ENCODE measurements around the gene RND2.

Gene RND2

GRCh38 chr17:42989141-42989540 lies 35.9 kb upstream of the RND2 start:
- H3K4me2 ChIP-seq (ENCODE audit: low read length, poor library complexity, severe bottlenecking) = no peak overlapping the region
- H2AFZ ChIP-seq (ENCODE audit: low read depth, low read length) = no peak overlapping the region
- H3K4me1 ChIP-seq (ENCODE audit: control insufficient read depth, insufficient read depth, low read depth, low read length) = peaks cover 2% of the 10 kb centered on the region
- no peak overlapping the region for H4K91ac ChIP-seq (ENCODE audit: low read length)
- no peaks in the 10 kb centered on the region for H3K27me3 ChIP-seq (ENCODE audit: control insufficient read depth in 1 of 2, insufficient read depth in 1 of 2, low read length in 2 of 2)
- H3K79me1 ChIP-seq (replicated peaks; ENCODE audit: low read length, poor library complexity, severe bottlenecking) = peaks cover 18% of the 10 kb centered on the region
- no peak overlapping the region for H3K14ac ChIP-seq (ENCODE audit: low read length in 2 of 2)
- 89% methylated on average over 4 of the region's 5 CpGs for WGBS
- peak overlapping the region; percentile 44 for H3K9ac ChIP-seq (ENCODE audit: low read length)
- no peak overlapping the region for H2BK120ac ChIP-seq (ENCODE audit: low read depth, low read length)
- no peak overlapping the region for H3K18ac ChIP-seq (ENCODE audit: low read depth in 1 of 2, low read length in 2 of 2)
- H3K23ac ChIP-seq (ENCODE audit: low read length in 2 of 2) = no peak overlapping the region
- no peak overlapping the region for H2BK15ac ChIP-seq (ENCODE audit: low read depth, poor library complexity, severe bottlenecking)
- H3K4me3 ChIP-seq (ENCODE audit: insufficient read depth in 1 of 2, low read depth in 1 of 2, low read length in 2 of 2) = peak overlapping the region in 1 of 2 experiments; percentile 21
- no peak overlapping the region for H3K27ac ChIP-seq (ENCODE audit: low read length, poor library complexity, severe bottlenecking)
- no peaks in the 10 kb centered on the region for H3K9me3 ChIP-seq (ENCODE audit: control insufficient read depth, low read length)
- DNase-seq = no peak
- no peak overlapping the region for H3K4ac ChIP-seq (ENCODE audit: low read depth in 1 of 2, low read length in 2 of 2)
- H2AK5ac ChIP-seq (ENCODE audit: low read length, severe bottlenecking) = no peak overlapping the region
- H3K36me3 ChIP-seq (ENCODE audit: control insufficient read depth in 1 of 2, insufficient read depth in 2 of 2, low read depth in 1 of 2, low read length in 2 of 2) = peaks cover 52 to 66% of the 10 kb centered on the region in 2 experiments
- H2BK12ac ChIP-seq (ENCODE audit: low read length in 2 of 2) = no peak overlapping the region
- H2BK5ac ChIP-seq (ENCODE audit: low read depth, low read length, poor library complexity, severe bottlenecking) = no peak overlapping the region
- H4K8ac ChIP-seq (ENCODE audit: low read length) = no peak overlapping the region

- peaks cover 18% of the 10 kb centered on the region for H3K79me1 ChIP-seq (replicated peaks; ENCODE audit: low read length, poor library complexity, severe bottlenecking)
- H2BK5ac ChIP-seq (ENCODE audit: low read depth, low read length, poor library complexity, severe bottlenecking) = no peak overlapping the region
- H3K27me3 ChIP-seq (ENCODE audit: control insufficient read depth in 1 of 2, insufficient read depth in 1 of 2, low read length in 2 of 2) = no peaks in the 10 kb centered on the region
- no peak overlapping the region for H2AK5ac ChIP-seq (ENCODE audit: low read length, severe bottlenecking)
- no peak overlapping the region for H3K14ac ChIP-seq (ENCODE audit: low read length in 2 of 2)
- H4K91ac ChIP-seq (ENCODE audit: low read length) = no peak overlapping the region
- 73% methylated on average over 4 of the region's 6 CpGs for WGBS
- H2AFZ ChIP-seq (ENCODE audit: low read depth, low read length) = no peak overlapping the region
- no peak overlapping the region for H2BK120ac ChIP-seq (ENCODE audit: low read depth, low read length)
- peak overlapping the region; percentile 51 for H3K27ac ChIP-seq (ENCODE audit: low read length, poor library complexity, severe bottlenecking)
- peaks cover 49 to 73% of the 10 kb centered on the region in 2 experiments for H3K36me3 ChIP-seq (ENCODE audit: control insufficient read depth in 1 of 2, insufficient read depth in 2 of 2, low read depth in 1 of 2, low read length in 2 of 2)
- peak overlapping the region; percentile 44 for H3K9ac ChIP-seq (ENCODE audit: low read length)
- no peak overlapping the region for H3K23ac ChIP-seq (ENCODE audit: low read length in 2 of 2)
- no peak for DNase-seq
- no peak overlapping the region for H3K4ac ChIP-seq (ENCODE audit: low read depth in 1 of 2, low read length in 2 of 2)
- no peak overlapping the region for H2BK12ac ChIP-seq (ENCODE audit: low read length in 2 of 2)
- no peak overlapping the region for H4K8ac ChIP-seq (ENCODE audit: low read length)
- no peak overlapping the region for H3K4me2 ChIP-seq (ENCODE audit: low read length, poor library complexity, severe bottlenecking)
- H3K4me3 ChIP-seq (ENCODE audit: insufficient read depth in 1 of 2, low read depth in 1 of 2, low read length in 2 of 2) = peak overlapping the region in 1 of 2 experiments; percentile 21
- H2BK15ac ChIP-seq (ENCODE audit: low read depth, poor library complexity, severe bottlenecking) = no peak overlapping the region
- no peak overlapping the region for H3K18ac ChIP-seq (ENCODE audit: low read depth in 1 of 2, low read length in 2 of 2)
- peaks cover 2% of the 10 kb centered on the region for H3K4me1 ChIP-seq (ENCODE audit: control insufficient read depth, insufficient read depth, low read depth, low read length)
- H3K9me3 ChIP-seq (ENCODE audit: control insufficient read depth, low read length) = no peaks in the 10 kb centered on the region
Observed at GRCh38 chr17:42989726-42990652, 35.0 kb upstream of the RND2 start.

GRCh38 chr17:42991471-42991870 lies 33.6 kb upstream of the RND2 start:
- Histone ChIP-seq H3K27me3 (ENCODE audit: control insufficient read depth in 1 of 2, insufficient read depth in 1 of 2, low read length in 2 of 2) (no peaks in the 10 kb centered on the region), H3K23ac (ENCODE audit: low read length in 2 of 2) (no peak overlapping the region), H2BK5ac (ENCODE audit: low read depth, low read length, poor library complexity, severe bottlenecking) (no peak overlapping the region), H3K14ac (ENCODE audit: low read length in 2 of 2) (no peak overlapping the region), H3K36me3 (ENCODE audit: control insufficient read depth in 1 of 2, insufficient read depth in 2 of 2, low read depth in 1 of 2, low read length in 2 of 2) (peaks cover 46 to 74% of the 10 kb centered on the region in 2 experiments), H4K91ac (ENCODE audit: low read length) (no peak overlapping the region), H3K4me2 (ENCODE audit: low read length, poor library complexity, severe bottlenecking) (no peak overlapping the region), H2AK5ac (ENCODE audit: low read length, severe bottlenecking) (no peak overlapping the region), H3K79me1 (replicated peaks; ENCODE audit: low read length, poor library complexity, severe bottlenecking) (peaks cover 14% of the 10 kb centered on the region), H3K9me3 (ENCODE audit: control insufficient read depth, low read length) (no peaks in the 10 kb centered on the region), H3K4ac (ENCODE audit: low read depth in 1 of 2, low read length in 2 of 2) (no peak overlapping the region), H4K8ac (ENCODE audit: low read length) (no peak overlapping the region), H3K4me1 (ENCODE audit: control insufficient read depth, insufficient read depth, low read depth, low read length) (peaks cover 2% of the 10 kb centered on the region), H3K9ac (ENCODE audit: low read length) (no peak overlapping the region), H2BK12ac (ENCODE audit: low read length in 2 of 2) (no peak overlapping the region), H2BK15ac (ENCODE audit: low read depth, poor library complexity, severe bottlenecking) (no peak overlapping the region), H3K18ac (ENCODE audit: low read depth in 1 of 2, low read length in 2 of 2) (no peak overlapping the region), H2AFZ (ENCODE audit: low read depth, low read length) (no peak overlapping the region), H2BK120ac (ENCODE audit: low read depth, low read length) (no peak overlapping the region), H3K27ac (ENCODE audit: low read length, poor library complexity, severe bottlenecking) (no peak overlapping the region), H3K4me3 (ENCODE audit: insufficient read depth in 1 of 2, low read depth in 1 of 2, low read length in 2 of 2) (no peak overlapping the region)
- WGBS = 99% methylated on average over 6 of the region's 6 CpGs
- no peak for DNase-seq

GRCh38 chr17:42992872-42993271 lies 32.2 kb upstream of the RND2 start:
- Histone ChIP-seq H4K91ac (ENCODE audit: low read length) (no peak overlapping the region), H3K18ac (ENCODE audit: low read depth in 1 of 2, low read length in 2 of 2) (no peak overlapping the region), H2BK5ac (ENCODE audit: low read depth, low read length, poor library complexity, severe bottlenecking) (no peak overlapping the region), H3K9me3 (ENCODE audit: control insufficient read depth, low read length) (no peaks in the 10 kb centered on the region), H3K4me3 (ENCODE audit: insufficient read depth in 1 of 2, low read depth in 1 of 2, low read length in 2 of 2) (no peak overlapping the region), H2AFZ (ENCODE audit: low read depth, low read length) (no peak overlapping the region), H3K27ac (ENCODE audit: low read length, poor library complexity, severe bottlenecking) (no peak overlapping the region), H2BK15ac (ENCODE audit: low read depth, poor library complexity, severe bottlenecking) (no peak overlapping the region), H4K8ac (ENCODE audit: low read length) (no peak overlapping the region), H3K14ac (ENCODE audit: low read length in 2 of 2) (no peak overlapping the region), H3K36me3 (ENCODE audit: control insufficient read depth in 1 of 2, insufficient read depth in 2 of 2, low read depth in 1 of 2, low read length in 2 of 2) (peaks cover 39 to 63% of the 10 kb centered on the region in 2 experiments), H2BK12ac (ENCODE audit: low read length in 2 of 2) (no peak overlapping the region), H3K4me1 (ENCODE audit: control insufficient read depth, insufficient read depth, low read depth, low read length) (peaks cover 3% of the 10 kb centered on the region), H3K79me1 (replicated peaks; ENCODE audit: low read length, poor library complexity, severe bottlenecking) (peaks cover 7% of the 10 kb centered on the region), H3K4ac (ENCODE audit: low read depth in 1 of 2, low read length in 2 of 2) (no peak overlapping the region), H2AK5ac (ENCODE audit: low read length, severe bottlenecking) (no peak overlapping the region), H3K9ac (ENCODE audit: low read length) (no peak overlapping the region), H3K23ac (ENCODE audit: low read length in 2 of 2) (no peak overlapping the region), H3K4me2 (ENCODE audit: low read length, poor library complexity, severe bottlenecking) (no peak overlapping the region), H2BK120ac (ENCODE audit: low read depth, low read length) (no peak overlapping the region), H3K27me3 (ENCODE audit: control insufficient read depth in 1 of 2, insufficient read depth in 1 of 2, low read length in 2 of 2) (no peaks in the 10 kb centered on the region)
- 80% methylated on average over 5 of the region's 5 CpGs for WGBS
- peak; percentile 50 for DNase-seq
